KG1 (cell line): ENCODE data around the gene TMEM141.
A peak's percentile ranks its signal among the peaks of the same experiment; 100 is the strongest.

Source experiments
- DNase-seq: peaks from one replicate; lab custom pipeline; 2025; lab: John Stamatoyannopoulos, UW

TMEM141 gene

DNA sequence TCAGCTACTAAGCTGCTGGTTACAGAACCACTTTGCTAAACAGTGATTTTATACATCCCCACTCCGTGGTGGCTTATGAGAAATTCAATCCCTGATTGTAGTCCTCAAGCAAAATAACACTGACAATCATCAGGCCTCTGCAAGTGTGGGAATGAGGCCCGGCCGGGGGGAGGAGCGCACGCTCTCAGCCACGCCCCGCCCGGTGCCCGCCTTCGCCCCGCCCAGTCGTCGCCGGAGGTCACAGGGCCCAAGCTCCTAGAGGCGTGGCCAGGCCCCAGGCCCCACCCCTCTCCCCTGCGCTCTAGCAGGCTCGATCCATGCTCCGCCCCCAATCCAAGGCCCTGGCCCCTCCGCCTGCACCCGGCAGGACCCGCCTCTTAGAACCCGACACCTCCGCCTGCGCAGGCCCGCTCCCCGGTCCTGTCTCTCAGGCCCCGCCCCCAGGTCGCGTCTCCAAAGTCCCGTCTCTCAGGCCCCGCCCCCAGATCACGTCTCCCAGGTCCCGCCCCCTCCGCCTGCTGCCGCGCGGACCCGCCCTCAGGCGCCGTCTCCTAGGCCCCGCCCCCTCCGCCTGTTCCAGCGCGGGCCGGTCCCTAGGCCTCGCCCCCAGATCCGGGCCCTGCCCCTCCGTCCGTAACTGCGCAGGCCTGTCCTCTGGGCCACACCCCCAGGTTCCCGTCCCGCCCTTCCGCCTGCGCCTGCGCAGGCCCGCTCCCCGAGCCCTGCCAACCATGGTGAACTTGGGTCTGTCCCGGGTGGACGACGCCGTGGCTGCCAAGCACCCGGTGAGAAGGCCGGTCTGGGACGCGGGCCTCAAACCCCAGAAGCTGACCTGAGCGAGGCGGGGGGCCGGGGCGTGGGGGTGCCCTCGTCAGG, at the start of gene TMEM141:
TSS of gene TMEM141 (plus strand) at position 705 of the 876 bp plus-strand sequence. CDS start at position 732, 27 bp downstream.
- DNase-seq: peak; percentile 98

- no peak for DNase-seq
Measured at GRCh38 chr9:136741883-136742571, 49.1 kb upstream of the TMEM141 start.

- no peak for DNase-seq
Measured at GRCh38 chr9:136742591-136743391, 48.4 kb upstream of the TMEM141 start, which contains the start of gene LCN10. Gene LCN10, minus strand, starts transcription at chr9:136742940. Its CDS starts 37 bp downstream, at chr9:136742903.

GRCh38 chr9:136743639-136744211, 47.4 kb upstream of the TMEM141 start:
- no peak for DNase-seq

GRCh38 chr9:136744773-136745172, 46.4 kb upstream of the TMEM141 start:
- DNase-seq: no peak

DNA sequence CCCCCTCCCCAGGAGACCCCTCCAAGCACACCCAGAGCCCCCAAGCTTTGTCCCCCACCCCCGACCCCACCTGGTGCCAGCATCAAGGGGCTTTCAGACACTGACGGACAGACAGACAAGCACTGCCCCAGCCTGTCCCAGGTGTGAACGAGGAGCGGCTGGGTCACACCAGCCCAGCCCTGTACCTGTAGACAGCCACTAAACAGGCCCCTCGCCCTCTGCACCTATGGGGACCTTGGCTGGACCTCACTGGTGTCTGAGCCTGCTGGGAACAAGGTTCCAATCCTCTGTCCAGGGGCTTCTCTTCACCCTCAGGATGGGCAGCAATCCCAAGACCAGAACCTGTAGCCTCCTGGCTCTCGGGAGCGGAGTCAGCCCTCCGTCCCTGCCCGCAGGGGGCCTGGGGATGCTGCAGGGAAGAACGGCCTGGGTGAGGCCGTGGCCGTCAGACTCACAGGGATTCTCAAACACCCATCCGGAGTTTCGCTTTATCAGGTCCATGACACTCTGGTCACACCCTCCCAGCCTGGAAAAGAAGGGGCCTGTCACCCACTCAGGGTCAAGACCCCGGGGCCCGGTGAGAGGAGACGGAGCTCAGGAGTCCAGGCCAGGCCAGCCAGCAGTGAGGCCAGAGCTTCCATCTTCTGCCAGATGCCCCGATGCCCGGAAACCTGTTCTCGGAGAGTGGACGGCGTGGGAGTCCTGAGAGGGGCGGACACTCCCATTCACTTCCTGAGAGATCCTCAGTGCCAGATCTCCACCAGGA, 45.6 kb upstream of the TMEM141 start:
- DNase-seq: no peak

DNA sequence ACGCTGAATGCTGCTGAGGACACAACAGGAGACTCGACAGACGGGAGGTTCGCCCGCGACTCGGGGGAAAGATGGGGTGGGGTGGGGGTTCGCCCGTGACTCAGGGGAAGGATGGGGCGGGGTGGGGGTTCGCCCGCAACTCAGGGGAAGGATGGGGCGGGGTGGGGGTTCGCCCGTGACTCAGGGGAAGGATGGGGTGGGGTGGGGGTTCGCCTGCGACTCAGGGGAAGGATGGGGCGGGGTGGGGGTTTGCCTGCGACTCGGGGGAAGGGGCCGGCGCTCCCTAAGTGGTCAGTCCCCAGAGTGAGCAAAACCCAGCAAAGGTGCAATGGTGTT, 45.0 kb upstream of the TMEM141 start:
- no peak for DNase-seq

GRCh38 chr9:136746621-136747020, 44.5 kb upstream of the TMEM141 start:
- no peak for DNase-seq

DNA sequence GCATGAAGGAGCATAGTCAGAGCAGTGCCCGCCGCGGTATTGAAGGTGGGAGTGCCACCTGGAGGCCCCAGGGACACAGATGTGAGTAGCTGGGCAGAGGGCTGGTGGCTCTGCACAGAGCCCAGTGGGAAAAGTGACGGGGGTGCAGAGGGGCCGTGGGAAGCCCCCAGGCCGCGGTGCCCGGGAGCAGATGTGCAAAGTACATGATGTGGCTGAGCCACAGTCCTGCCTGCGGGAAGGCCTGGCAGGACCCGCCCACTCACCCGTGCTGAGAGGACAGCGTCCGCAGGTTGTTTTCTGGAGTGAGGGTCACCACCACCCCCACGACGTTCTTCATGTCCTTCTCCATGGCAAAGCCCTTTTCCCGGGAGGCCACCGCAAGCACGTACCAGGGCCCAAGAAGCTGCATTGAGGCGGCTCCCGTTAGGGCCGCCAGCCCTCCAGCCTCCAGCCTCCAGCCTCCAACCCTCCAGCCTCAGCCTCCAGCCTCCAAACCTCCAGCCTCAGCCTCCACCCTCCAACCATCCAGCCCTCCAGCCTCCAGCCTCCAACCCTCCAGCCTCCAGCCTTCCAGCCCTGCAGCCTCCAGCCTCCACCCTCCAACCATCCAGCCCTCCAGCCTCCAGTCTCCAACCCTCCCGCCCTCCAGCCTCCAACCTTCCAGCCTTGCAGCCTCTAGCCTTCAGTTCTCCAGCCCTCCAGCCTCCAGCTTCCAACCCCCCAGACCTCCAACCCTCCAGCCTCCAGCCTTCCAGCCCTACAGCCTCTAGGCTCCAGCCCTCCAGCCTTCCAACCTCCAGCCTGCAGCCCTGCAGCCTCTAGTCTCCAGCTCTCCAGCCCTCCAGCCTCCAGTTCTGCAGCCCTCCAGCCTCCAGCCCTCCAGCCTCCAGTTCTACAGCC, 43.7 kb upstream of the TMEM141 start:
- DNase-seq: no peak

DNA sequence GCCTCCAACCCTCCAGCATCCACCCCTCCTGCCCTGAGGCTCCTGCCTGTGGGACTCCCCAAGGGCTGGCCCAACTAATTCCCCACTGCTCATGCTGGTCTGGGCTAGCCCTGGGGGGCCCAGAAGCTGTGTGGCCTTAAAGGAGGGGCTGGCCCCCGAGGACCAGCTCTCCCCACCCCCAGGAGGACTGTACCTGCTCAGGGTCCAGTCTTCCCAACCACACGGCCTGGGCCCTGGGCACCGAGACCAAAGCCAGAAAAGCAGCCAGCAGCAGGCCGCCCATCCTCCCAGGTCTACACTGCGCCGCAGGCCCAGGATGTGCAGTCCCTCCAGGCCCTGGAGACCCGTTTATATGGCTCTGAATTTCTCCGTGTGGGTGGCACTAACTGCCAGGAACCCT, 42.9 kb upstream of the TMEM141 start, which contains the start of gene LCN6:
TSS of gene LCN6 (minus strand) at position 325 of the 400 bp plus-strand sequence. CDS start at position 283, 42 bp downstream.
- DNase-seq: no peak

- no peak for DNase-seq
Measured at GRCh38 chr9:136748666-136749611, 42.2 kb upstream of the TMEM141 start.

- no peak for DNase-seq
Measured at GRCh38 chr9:136750526-136750925, 40.6 kb upstream of the TMEM141 start.

DNA sequence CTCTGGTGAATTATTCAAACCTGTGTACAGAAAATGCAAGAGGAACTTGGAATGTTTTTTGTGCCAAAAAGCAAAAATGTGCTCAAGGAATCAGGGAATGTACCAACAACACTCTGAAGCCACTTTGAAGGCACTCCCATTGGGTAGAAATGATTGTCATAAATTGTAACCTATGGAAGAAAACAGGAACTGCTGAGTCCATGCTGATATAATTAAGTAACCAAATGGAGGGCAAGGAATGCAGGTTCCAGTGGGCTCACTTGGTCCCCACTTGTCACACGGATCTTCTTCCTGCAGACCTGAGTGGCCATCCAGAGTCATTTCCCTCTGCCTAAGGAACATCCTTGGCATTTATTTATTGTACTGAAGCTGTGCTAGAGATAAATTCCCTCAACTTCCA, 39.9 kb upstream of the TMEM141 start:
- DNase-seq: no peak

DNA sequence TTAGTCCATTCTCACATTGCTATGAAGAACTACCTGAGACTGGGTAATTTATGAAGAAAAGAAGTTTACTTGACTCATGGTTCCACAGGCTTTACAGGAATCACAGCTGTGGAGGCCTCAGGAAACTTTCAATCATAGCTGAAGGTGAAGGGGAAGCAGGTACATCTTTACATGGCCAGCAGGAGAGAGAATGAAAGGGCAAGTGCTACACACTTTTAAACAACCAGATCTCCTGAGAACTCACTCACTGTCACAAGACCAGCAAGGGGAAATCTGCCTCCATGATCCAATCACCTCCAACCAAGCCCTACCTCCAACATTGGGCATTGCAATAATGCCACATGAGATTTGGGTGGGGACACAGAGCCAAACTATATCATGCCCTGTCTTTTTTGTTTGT, 39.3 kb upstream of the TMEM141 start:
- no peak for DNase-seq

DNA sequence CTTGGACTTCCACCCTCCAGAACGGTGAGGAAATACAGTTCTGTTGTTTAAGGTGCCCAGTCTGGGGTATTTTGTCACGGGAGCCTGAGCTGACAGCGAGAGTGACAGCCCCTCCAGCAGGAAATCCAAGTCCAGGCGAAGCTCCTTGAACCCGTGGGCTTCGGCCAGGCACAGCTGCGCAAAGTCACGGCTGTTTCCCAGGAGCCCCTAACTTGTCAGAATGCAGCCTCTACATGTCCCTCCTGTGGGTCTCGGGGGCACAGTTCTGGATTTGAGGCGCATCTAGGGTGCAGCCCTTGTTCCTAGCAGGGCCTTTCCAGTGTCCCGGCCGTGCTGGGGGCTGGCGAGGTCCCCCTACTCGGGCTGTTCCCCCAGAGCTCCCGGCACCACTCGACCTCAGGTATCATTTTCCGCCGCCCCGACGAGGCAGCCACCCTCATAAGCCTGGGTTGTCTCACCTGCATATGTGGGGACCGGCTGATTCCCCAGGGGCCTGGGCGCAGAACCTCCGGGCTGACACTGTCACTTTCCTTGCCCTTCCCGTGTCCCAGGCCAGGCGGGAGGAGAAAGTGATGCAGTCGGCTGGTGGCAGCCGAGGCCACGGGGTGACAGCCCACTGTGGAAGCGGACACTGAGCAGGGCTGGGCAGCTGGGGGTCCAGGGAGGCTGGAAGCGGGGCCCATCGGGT, 37.6 kb upstream of the TMEM141 start:
- no peak for DNase-seq

GRCh38 chr9:136754059-136754572, 37.0 kb upstream of the TMEM141 start:
- no peak for DNase-seq

GRCh38 chr9:136754626-136755301, 36.4 kb upstream of the TMEM141 start:
- DNase-seq: no peak
